Endodermal cell (in vitro differentiated cells): ENCODE results near the gene LRTM2. TPM values are rescaled to one million over a fixed set of nuclear protein-coding genes. Genes with fewer than 3 reads are reported as not detected.

ENCODE experiments used
- DNase-seq: peaks from one replicate; pipeline ENCODE4 v3.0.0-alpha.2; 2017
- H3K27ac ChIP-seq: 2 replicates; pipeline ENCODE4 v1.5.1; 2013; ENCODE audit warnings: mild to moderate bottlenecking, low read depth, low read length, moderate library complexity
- H3K27me3 ChIP-seq: 2 replicates; pipeline ENCODE4 v1.6.1; 2013; ENCODE audit warnings: mild to moderate bottlenecking, low read length, moderate library complexity; ENCODE audit not compliant: insufficient read depth, control insufficient read depth, poor library complexity, severe bottlenecking
- H3K36me3 ChIP-seq: 2 replicates; pipeline ENCODE4 v1.7.0; 2013; ENCODE audit warnings: mild to moderate bottlenecking, low read length, moderate library complexity; ENCODE audit not compliant: control insufficient read depth, insufficient read depth
- H3K4me1 ChIP-seq: one replicate; pipeline ENCODE4 v1.7.0; 2013; ENCODE audit warnings: low read length; ENCODE audit not compliant: control insufficient read depth, insufficient read depth
- H3K4me3 ChIP-seq: 2 replicates; pipeline ENCODE4 v1.5.1; 2013; ENCODE audit warnings: mild to moderate bottlenecking, low read length, moderate library complexity
- H3K9ac ChIP-seq: 2 replicates; pipeline ENCODE4 v1.6.1; 2013; ENCODE audit warnings: mild to moderate bottlenecking, low read length, moderate library complexity; ENCODE audit not compliant: poor library complexity, severe bottlenecking; ENCODE audit errors: extremely low read depth
- H3K9me3 ChIP-seq: 2 replicates; pipeline ENCODE4 v1.6.1; 2013; ENCODE audit warnings: mild to moderate bottlenecking, low read length, moderate library complexity; ENCODE audit not compliant: control insufficient read depth
- H3K27ac Mint-ChIP-seq: 2 replicates; pipeline ENCODE4 v1.8.0; 2020; ENCODE audit warnings: mixed read lengths
- H3K27me3 Mint-ChIP-seq: 2 replicates; pipeline ENCODE4 v1.8.0; 2021; ENCODE audit warnings: mild to moderate bottlenecking, mixed read lengths; ENCODE audit not compliant: insufficient read depth
- H3K36me3 Mint-ChIP-seq: 2 replicates; pipeline ENCODE4 v1.8.0; 2020; ENCODE audit warnings: low read depth, mixed read lengths
- H3K4me1 Mint-ChIP-seq: 2 replicates; pipeline ENCODE4 v1.8.0; 2020; ENCODE audit warnings: mixed read lengths
- H3K4me3 Mint-ChIP-seq: 2 replicates; pipeline ENCODE4 v1.8.0; 2020; ENCODE audit warnings: mild to moderate bottlenecking, moderate library complexity, mixed read lengths
- H3K9me3 Mint-ChIP-seq: 2 replicates; pipeline ENCODE4 v1.8.0; 2020; ENCODE audit warnings: mild to moderate bottlenecking, mixed read lengths
- CTCF ChIP-seq: fragments of 200-600 bp; sonication (generic); conservative IDR thresholded peaks from 2 replicates; pipeline ENCODE4 v1.5.0; 2021; ENCODE audit warnings: antibody characterized with exemption, mild to moderate bottlenecking
- WGBS, 2 experiments: methylation state at CpG; one replicate each; pipeline versions ENCODE4 v1.1.5 to v1.1.7; 2013; ENCODE audit warnings: missing lambda C conversion rate in 2 of 2, mixed read lengths in 1 of 2; ENCODE audit not compliant: insufficient coverage in 1 of 2, insufficient read length in 1 of 2; 5-methylcytosine and 5-hydroxymethylcytosine counted together
- total RNA-seq, 2 donors: library from RNA; stranded (reverse); fragmentation: NEBNext Ultra II Directional in 1 of 2; extraction: Animal tissue kit (Norgen Biotek cat#: 25700) in 1 of 2; gene quantifications; 2 replicates in 1 of 2; 3 replicates in 1 of 2; pipeline ENCODE4 v1.2.1, GENCODE V29; 2021

Gene LRTM2
- total RNA-seq, 2 donors from 2014 or later: 0.40 TPM

- H3K9me3 ChIP-seq: no peaks in the 10 kb centered on the region
- H3K4me1 ChIP-seq: no peaks in the 10 kb centered on the region
- peaks cover 20% of the 10 kb centered on the region for H3K27me3 Mint-ChIP-seq
- no peaks in the 10 kb centered on the region for H3K9me3 Mint-ChIP-seq
- no peak for DNase-seq
- TF ChIP-seq CTCF: no peak
- H3K4me1 Mint-ChIP-seq: peaks cover 4% of the 10 kb centered on the region
- no peaks in the 10 kb centered on the region for H3K36me3 Mint-ChIP-seq
- H3K27ac ChIP-seq: no peak overlapping the region
- WGBS, 2 experiments: 81% methylated on average over 7 of the region's 7 CpGs; no CpG with 5 or more reads in 1 of the 2 experiments
- no peaks in the 10 kb centered on the region for H3K36me3 ChIP-seq
- H3K9ac ChIP-seq: no peak overlapping the region
- no peak overlapping the region for H3K4me3 ChIP-seq
- no peak overlapping the region for H3K4me3 Mint-ChIP-seq
- no peak overlapping the region for H3K27ac Mint-ChIP-seq
- H3K27me3 ChIP-seq: peaks cover 18% of the 10 kb centered on the region
Observed at GRCh38 chr12:1836241-1836803, 16.0 kb downstream of the LRTM2 start.

- DNase-seq: no peak
- H3K4me3 Mint-ChIP-seq: no peak overlapping the region
- H3K27me3 Mint-ChIP-seq: peaks cover 14% of the 10 kb centered on the region
- peak; percentile 16 for TF ChIP-seq CTCF
- Histone ChIP-seq H3K9ac (no peak overlapping the region), H3K4me3 (no peak overlapping the region), H3K9me3 (no peaks in the 10 kb centered on the region), H3K4me1 (no peaks in the 10 kb centered on the region), H3K27ac (no peak overlapping the region), H3K36me3 (no peaks in the 10 kb centered on the region), H3K27me3 (peaks cover 12% of the 10 kb centered on the region)
- no peak overlapping the region for H3K27ac Mint-ChIP-seq
- peaks cover 4% of the 10 kb centered on the region for H3K4me1 Mint-ChIP-seq
- H3K9me3 Mint-ChIP-seq: no peaks in the 10 kb centered on the region
- 86 to 91% methylated on average over 8 to 22 of the region's 22 CpGs for WGBS, 2 experiments
- H3K36me3 Mint-ChIP-seq: no peaks in the 10 kb centered on the region
Observed at GRCh38 chr12:1836854-1837421, 16.6 kb downstream of the LRTM2 start.

GRCh38 chr12:1837541-1838204 lies 17.3 kb downstream of the LRTM2 start:
- no peak overlapping the region for H3K4me3 Mint-ChIP-seq
- H3K4me1 Mint-ChIP-seq: peaks cover 4% of the 10 kb centered on the region
- H3K36me3 Mint-ChIP-seq: no peaks in the 10 kb centered on the region
- peaks cover 12% of the 10 kb centered on the region for H3K27me3 Mint-ChIP-seq
- Histone ChIP-seq H3K27me3 (peaks cover 7% of the 10 kb centered on the region), H3K27ac (peak overlapping the region; percentile 77), H3K4me1 (no peaks in the 10 kb centered on the region), H3K9me3 (no peaks in the 10 kb centered on the region), H3K36me3 (no peaks in the 10 kb centered on the region), H3K4me3 (no peak overlapping the region), H3K9ac (no peak overlapping the region)
- WGBS, 2 experiments: 78 to 88% methylated on average over 8 to 12 of the region's 12 CpGs
- no peaks in the 10 kb centered on the region for H3K9me3 Mint-ChIP-seq
- TF ChIP-seq CTCF: no peak
- no peak for DNase-seq
- H3K27ac Mint-ChIP-seq: no peak overlapping the region
